22Rv1 (cell line): ENCODE measurements around the gene RLN3.

Experiments used
- H3K27ac ChIP-seq: fragments of 450-650 bp; 2 replicates; pipeline ENCODE4 v1.5.1; 2017
- ZFX ChIP-seq: fragments of 450-650 bp; IDR thresholded peaks from 2 replicates; pipeline ENCODE4 v1.6.1; 2017; ENCODE audit warnings: antibody characterized with exemption, borderline replicate concordance
- TF ChIP-seq, protein P1 (sequence below): fragments of 450-650 bp; IDR thresholded peaks from 2 replicates; pipeline ENCODE4 v1.5.1; 2017; ENCODE audit warnings: mild to moderate bottlenecking

Gene RLN3

DNA sequence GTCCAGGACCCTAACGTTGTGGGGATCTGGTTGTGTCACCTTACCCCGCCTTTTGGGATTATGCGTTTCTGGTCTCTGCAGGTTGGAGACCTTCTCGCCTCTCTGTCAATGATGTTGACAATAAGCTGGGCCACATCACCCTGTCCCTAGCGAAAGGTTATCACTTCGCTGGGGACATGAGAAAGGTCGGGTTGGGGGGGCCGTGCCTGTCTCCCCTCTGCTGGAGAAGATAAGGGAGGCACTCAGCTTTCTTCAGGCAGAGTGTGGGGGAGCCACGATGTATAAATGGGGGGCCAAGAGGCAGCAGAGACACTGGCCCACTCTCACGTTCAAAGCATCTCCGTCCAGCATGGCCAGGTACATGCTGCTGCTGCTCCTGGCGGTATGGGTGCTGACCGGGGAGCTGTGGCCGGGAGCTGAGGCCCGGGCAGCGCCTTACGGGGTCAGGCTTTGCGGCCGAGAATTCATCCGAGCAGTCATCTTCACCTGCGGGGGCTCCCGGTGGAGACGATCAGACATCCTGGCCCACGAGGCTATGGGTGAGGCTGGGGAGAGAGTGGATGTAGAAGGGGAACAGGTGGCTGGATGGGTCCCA lies at the start of gene RLN3:
Gene RLN3 (plus strand): TSS at position 293 of the 595 bp plus-strand sequence. CDS start 57 bp downstream, at position 350.
- no peak within 1 kb of the TSS for H3K27ac ChIP-seq
- TF ChIP-seq, protein P1, sequence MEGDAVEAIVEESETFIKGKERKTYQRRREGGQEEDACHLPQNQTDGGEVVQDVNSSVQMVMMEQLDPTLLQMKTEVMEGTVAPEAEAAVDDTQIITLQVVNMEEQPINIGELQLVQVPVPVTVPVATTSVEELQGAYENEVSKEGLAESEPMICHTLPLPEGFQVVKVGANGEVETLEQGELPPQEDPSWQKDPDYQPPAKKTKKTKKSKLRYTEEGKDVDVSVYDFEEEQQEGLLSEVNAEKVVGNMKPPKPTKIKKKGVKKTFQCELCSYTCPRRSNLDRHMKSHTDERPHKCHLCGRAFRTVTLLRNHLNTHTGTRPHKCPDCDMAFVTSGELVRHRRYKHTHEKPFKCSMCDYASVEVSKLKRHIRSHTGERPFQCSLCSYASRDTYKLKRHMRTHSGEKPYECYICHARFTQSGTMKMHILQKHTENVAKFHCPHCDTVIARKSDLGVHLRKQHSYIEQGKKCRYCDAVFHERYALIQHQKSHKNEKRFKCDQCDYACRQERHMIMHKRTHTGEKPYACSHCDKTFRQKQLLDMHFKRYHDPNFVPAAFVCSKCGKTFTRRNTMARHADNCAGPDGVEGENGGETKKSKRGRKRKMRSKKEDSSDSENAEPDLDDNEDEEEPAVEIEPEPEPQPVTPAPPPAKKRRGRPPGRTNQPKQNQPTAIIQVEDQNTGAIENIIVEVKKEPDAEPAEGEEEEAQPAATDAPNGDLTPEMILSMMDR: no peak
- TF ChIP-seq ZFX: no peak

GRCh38 chr19:13978351-13979243 lies 49.4 kb upstream of the RLN3 start:
- TF ChIP-seq, protein P1: no peak
- no peak for TF ChIP-seq ZFX
- no peak overlapping the region for H3K27ac ChIP-seq

DNA sequence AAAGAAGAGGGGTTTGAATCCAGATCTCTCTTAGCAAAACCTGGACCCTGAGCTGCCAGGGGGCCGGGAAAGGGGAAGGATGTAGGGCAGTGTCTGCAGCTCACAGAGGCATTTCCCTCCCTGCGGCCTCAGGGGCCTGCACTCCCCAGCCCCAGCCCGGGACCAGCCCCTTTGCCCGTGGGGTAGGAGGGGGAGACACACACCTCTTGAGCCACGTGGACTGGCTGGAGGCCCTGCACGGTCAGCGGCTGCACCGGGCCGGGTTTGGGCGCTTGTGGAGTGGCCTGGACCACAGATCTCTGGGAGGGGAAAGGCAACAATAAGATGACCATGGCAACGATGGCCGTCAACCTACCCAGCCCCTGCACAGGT lies 48.7 kb upstream of the RLN3 start:
- TF ChIP-seq ZFX: no peak
- TF ChIP-seq, protein P1: no peak
- H3K27ac ChIP-seq: no peak overlapping the region

DNA sequence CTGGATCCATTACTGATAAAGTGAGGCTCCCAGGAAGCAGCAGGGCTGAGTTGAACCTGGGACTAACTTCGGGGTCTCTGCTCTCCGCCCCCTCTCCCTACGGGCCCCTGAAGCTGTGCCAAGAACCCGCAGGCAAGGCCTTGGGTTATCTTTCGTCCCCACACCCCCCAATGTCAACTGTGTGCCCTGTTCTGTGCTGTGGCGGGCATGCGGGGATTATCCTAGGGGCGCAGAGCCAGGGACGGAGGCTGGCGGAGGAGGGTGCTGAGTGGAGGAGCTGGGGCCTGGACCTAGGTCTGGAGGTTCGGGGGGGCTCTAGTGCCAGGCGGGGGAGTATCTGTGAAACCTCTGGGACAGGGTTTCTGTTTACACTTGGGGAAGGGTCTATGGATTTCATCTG lies 48.3 kb upstream of the RLN3 start:
- no peak overlapping the region for H3K27ac ChIP-seq
- TF ChIP-seq, protein P1: no peak
- no peak for TF ChIP-seq ZFX

- TF ChIP-seq, protein P1: no peak
- TF ChIP-seq ZFX: no peak
- no peak overlapping the region for H3K27ac ChIP-seq
Measured at GRCh38 chr19:13980340-13980739, 47.6 kb upstream of the RLN3 start.

DNA sequence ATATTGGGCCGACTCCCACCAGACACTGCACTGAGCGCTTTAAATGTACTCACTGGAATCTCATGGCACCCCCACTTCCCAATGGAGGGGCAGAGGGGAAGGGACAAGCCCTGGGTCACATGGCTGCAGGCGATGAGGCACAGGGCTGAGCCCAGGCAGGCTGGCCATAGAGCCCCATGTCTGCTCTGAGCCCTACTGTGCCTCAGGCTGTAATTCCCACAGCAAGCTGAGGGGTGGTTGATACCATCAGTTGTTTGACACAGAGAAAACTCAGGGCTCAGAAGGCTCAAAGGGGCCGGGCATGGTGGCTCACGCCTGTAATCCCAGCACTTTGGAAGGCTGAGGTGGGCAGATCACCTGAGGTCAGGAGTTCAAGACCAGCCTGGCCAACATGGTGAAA lies 46.9 kb upstream of the RLN3 start:
- TF ChIP-seq, protein P1: no peak
- TF ChIP-seq ZFX: no peak
- H3K27ac ChIP-seq: no peak overlapping the region

DNA sequence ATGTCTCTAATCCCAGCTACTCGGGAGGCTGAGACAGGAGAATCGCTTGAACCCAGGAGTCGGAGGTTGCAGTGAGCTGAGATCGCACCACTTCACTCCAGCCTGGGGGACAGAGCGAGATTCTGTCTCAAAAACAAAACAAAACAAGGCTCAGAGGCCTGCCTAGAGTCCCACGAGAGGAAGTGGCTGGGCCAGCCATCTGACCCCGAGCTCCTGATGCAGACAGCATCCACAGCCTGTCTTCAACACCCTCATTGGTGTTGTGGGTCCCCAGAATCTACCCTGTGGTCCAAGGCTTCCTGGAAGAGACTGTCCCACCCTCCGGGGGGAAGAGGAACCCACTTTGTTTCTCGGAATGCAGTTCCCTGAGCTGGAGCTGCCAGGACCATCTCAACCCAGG lies 46.5 kb upstream of the RLN3 start:
- TF ChIP-seq, protein P1: no peak
- no peak for TF ChIP-seq ZFX
- no peak overlapping the region for H3K27ac ChIP-seq
